HG02763 (cell line): ENCODE results near the gene PTGES2.
"Not testable (repeated sequence)": the region's sequence is repeated elsewhere in the genome, so short reads cannot be mapped to it uniquely, and the experiment has no call there.

ENCODE experiments used
- ATAC-seq: cut with Tn5 transposase; IDR thresholded peaks from one replicate; pipeline ENCODE4 v1.9.1; 2021; ENCODE audit warnings: mild to moderate bottlenecking, moderate library complexity; ENCODE audit not compliant: unreplicated experiment

PTGES2 gene

GRCh38 chr9:128139621-128140020, 12.1 kb upstream of the PTGES2 start:
- ATAC-seq, result no peak

DNA sequence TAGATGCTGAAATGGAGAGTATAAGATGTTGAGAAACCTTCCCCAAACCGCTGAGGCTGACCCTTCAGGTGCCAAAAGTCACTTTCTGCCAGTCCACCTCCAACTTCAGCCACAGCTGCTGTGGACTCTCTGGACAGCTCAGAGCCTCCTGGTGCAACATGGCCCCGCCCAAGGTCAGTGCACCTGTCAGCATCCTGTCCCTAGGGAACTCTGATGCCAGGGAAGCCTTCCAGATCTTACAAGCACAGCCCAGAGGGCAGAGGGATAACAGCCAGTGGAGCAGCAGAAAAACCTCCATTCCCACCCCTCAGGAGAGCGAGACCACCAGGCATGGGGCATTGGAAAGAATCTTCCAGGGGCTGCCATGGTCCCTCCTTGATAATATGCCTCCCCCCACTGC, 10.5 kb upstream of the PTGES2 start:
- no peak for ATAC-seq

DNA sequence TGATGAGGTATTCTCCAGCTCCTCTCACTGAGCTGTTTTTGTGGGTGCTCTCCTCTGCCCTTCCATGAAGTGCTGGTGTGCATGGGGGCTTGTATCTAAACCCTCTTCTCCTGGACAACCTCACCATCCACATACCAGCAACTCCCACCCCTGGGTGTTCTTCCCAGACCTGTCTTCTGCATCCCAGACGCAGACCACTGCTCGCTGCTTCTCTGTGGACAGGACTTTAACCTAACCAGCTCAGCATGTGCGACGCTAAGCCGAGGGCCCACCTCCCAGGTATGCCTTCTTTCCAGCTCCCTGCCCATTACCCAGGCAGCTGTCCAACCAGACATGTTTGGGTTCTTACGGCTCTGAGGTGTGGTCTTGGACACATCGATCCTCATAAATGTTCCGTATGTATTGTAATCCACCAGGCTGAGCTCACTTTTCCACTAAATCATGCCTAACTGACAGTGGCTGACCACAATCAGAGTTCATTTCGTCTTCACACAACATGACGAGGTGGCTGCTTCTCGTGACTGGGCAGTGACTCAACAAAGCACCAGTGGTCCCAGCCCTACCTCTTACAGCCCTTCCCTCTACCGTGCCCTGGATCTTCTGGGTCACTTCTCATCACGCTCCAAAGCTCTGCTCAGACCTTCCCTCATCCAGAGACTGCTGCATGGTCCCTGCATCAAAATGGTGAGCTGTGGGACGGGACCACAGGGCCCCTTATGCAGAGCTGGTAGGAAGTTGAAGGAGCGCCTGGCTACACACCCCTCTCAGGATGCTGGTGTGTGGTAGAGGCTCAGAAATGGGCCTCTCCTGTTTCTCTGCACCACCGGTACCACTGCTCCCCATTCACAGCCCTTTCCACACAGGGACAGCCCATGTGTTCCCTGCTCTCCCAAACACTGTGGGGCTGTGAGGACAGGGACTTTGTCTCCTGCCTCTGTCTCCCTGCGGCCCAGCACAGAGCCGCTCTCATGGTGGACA, 9.6 kb upstream of the PTGES2 start:
- ATAC-seq, result no peak

GRCh38 chr9:128135561-128135960, 8.0 kb upstream of the PTGES2 start:
- not testable (repeated sequence) for ATAC-seq

DNA sequence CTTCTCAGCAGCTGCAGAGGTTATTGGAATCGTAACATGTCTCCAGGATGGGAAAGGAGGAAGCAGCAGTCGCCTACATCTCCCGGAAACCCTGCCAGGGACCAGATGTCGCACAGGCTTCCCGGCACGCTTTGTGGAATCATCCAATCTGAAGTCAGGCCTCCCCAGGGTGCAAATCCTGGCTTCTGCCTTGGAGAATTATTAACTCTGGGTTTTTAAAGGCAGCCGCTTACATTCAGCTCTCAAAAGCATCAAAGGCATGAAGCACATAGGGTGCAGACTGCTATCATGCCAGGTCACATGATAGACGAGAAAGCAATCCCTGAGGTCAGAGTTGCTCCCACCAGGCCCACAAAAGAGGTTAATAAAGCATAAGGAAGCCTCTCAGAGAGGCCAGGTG, 4.6 kb upstream of the PTGES2 start:
- ATAC-seq, result not testable (repeated sequence)

DNA sequence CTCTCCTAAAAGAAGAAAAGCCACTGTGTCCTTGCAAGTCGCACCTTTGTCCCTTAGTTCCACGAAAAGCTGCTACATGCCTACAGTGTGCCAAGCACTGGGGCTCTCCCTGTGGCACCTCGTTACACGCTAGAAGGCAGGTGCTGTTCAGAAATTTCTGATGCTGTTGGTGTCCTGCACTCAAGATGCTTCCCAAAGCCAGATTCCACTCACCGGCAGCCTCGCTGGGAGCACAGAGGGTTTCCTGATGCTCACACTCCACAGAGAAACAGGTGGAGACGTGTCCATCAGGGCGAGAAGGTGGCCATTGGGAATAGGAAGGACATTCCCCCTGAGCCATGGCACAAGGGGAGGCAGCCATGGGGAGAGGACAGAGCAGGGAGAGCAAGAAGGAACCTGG, 3.8 kb upstream of the PTGES2 start:
- ATAC-seq, result not testable (repeated sequence)

- not testable (repeated sequence) for ATAC-seq
Measured at GRCh38 chr9:128130651-128131050, 3.1 kb upstream of the PTGES2 start.

- not testable (repeated sequence) for ATAC-seq
Measured at GRCh38 chr9:128129976-128130590, 2.6 kb upstream of the PTGES2 start.

DNA sequence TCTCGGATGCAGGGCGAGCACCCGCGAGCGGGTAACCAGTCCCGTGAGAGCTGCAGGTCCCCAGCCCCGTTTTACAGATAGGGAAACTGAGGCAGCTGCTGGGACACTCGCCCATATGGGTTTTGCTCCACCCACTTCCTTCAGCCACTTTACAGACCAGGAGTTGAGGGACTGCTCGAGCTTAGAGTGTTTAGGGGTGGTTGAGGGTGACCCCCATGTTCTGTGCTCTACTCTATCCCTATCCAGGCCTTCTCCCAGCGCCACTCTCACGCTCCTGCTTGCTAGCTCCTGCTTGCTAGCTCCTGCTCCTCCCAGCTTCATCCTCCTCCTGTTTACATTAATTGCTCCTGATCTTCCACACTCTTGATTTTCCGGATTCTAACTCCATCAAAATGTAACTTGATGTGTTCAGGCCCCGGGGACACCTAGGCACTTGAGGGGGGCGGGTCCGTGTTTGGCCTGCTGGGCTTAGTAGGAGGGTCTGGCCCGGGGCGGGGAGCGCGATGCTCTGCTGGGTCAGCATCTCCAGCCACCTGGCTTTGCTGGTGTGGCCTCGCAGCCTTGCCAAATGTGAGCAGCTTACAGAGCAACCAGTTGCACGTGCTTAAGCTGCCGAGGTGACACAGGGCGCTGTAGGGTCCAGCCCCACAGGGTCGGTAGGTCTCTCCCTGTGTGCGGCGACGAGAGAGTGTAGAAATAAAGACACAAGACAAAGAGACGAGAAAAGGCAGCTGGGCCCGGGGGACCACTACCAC, 1.5 kb upstream of the PTGES2 start:
- no peak for ATAC-seq

- peak; percentile 60 for ATAC-seq
Measured at GRCh38 chr9:128127990-128128835, 684 bp upstream of the PTGES2 start.

GRCh38 chr9:128125580-128126354, 1.8 kb downstream of the PTGES2 start:
- ATAC-seq, result no peak

DNA sequence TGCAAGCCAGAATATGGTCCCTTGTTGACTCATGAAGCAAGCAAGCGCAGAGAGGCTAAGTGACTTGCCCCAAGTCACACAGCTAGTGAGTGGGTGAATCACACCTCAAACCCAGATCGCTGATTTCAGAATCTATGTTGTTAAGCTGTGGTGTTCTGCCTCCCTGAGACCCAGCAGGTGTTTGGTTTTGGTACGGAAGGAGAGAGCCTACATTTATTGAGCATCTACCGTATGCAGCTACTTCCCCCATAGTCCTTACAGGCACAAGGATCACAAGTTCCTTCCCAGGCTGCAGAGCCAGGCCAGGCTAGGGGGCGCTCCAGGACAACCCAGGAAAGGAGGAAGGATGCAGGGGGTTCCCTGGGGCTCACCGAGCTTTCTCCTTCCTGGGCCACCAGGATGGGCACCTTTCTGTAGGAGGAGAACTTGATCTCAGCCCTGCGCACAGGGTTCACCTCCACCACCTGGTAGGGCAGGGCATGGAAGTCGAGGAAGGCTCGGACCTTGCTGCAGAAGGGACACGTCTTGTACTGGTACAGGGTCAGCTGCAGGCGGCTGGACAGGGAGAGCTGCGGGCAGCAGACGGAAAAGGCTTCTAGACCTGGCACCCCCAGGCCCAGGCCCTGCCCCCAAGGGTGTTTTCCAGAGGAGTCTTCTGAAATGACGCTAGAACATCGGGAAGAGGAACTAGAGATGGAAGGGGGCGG, 2.5 kb downstream of the PTGES2 start:
- no peak for ATAC-seq

DNA sequence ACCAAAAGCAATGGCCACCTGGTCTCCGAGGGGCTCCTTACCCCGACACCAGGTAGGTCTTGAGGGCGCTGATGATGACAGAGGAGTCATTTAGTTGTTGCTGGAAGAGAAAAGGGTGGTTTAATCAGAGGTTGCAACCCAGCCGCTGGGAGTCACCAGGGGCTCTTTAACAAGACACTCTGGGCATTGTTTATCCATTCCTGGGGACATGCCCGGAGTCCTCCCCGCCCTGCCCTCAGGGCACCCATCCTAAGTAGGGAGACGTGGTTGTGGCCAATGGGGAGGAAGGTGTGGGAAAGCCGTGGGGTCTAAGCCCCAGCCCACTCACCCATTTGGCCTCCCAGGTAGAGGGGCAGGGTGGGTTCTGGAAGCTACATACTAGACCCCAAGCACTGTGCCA, 3.1 kb downstream of the PTGES2 start:
- no peak for ATAC-seq

DNA sequence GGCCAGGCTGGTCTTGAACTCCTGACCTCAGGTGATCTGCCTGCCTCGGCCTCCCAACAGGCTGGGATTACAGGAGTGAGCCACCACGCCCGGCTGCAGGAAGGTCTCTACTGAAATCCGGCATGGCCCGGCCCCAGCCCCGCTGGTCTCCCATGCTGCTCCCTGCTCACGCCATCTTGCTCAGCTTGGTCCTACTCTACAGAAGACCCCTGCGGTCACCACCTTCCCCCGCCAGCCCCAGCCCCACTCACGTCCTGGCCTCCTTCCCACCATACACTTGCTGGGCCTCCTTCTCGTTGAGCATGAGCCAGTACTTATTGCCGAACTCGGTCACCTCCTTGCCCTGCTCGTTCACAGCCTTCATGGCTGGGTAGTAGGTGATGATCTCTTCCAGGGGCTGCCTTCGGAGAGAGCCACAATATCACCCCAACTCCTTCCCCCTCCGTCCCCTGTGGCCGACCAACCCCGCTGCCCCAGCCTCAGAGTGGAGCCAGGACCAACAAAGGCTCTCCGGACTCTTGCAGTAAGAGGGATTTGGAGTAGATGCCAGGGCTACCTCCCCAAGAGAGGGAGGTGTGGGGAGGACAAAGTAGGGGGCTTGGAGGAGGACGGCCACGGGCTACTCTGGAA, 4.0 kb downstream of the PTGES2 start:
- no peak for ATAC-seq

- no peak for ATAC-seq
Measured at GRCh38 chr9:128122809-128123175, 4.7 kb downstream of the PTGES2 start.

DNA sequence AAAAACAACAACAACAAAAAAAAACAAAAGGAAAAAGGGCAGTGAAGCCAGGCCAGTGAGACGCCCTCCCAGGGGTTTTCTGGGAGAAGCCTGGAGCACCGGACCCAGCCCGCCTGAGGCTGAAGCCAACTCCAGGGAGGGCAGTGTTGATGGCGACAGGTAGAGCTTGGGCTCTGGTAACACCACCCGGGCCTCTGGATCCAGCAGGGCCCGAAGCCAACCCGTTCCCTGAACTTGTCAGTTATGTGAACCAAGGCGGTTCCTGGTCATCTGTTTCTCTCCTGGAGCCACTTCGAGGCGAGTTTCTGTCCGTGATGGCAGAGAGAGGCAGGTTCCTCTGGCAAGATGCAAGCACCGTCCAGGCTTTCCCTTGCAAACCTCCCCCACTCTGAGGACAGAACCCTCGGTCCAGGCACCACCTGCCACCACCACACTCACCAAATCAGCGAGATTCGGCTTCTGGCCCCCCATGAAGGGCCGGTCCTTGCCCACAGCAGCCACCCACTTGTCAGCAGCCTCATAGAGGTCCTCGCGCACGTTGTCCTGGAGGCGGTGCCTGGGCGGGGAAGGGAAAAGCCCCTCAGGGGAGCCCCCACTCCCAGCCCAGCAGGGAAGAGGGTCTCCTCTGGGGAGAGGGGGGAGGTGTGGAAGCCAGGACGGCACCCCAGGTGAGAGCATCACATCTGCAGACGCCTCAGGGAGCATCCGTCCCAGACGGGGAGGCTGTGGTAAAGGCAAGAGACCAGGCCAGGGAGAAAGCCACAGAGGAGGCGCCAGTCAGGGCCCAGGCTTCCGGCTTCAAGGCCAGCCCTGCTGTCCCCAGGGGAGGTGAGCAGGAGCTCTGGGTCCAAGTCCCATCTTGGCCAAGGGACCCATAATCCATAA, 5.4 kb downstream of the PTGES2 start:
- no peak for ATAC-seq

DNA sequence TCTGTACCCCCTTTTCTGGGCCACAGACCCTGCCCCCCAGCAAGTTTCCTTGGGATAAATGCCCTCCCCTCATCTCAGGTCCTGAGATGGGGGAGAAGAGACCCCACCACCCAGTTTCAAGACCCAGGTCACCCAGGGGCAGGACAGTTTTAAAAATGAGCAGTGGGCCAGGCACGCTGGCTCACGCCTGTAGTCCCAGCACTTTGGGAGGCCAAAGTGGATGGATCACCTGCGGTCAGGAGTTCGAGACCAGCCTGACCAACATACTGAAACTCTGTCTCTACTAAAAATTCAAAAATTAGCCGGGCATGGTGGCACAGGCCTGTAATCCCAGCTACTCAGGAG, 6.1 kb downstream of the PTGES2 start:
- ATAC-seq, result no peak
